SK-N-MC (cell line): Measurements from ENCODE around the gene BMP10.

Experiments
- EZH2 ChIP-seq: fragments of 200-600 bp; sonication (generic); IDR thresholded peaks from one replicate; pipeline ENCODE4 v1.6.1; 2017; ENCODE audit warnings: antibody characterized with exemption
- FOXP2 ChIP-seq: optimal IDR thresholded peaks from 2 replicates; pipeline ENCODE3; 2011; ENCODE audit warnings: mild to moderate bottlenecking, moderate library complexity; ENCODE audit not compliant: insufficient read depth; ENCODE audit errors: extremely low read length, control extremely low read depth
- POLR2AphosphoS5 ChIP-seq: IDR thresholded peaks from 2 replicates; pipeline ENCODE4 v1.6.1; 2012; ENCODE audit warnings: mild to moderate bottlenecking, low read depth, low read length, borderline replicate concordance

- no peak for TF ChIP-seq EZH2
- no peak for TF ChIP-seq FOXP2
- no peak for TF ChIP-seq POLR2AphosphoS5
Observed at GRCh38 chr2:68831686-68832232, 39.4 kb downstream of the BMP10 start.
